Astrocyte of the cerebellum (primary cell): Measurements from ENCODE around the gene LELP1.

Experiments used
- DNase-seq: peaks from one replicate; pipeline ENCODE4 v3.0.0-alpha.2; 2011; ENCODE audit warnings: low read depth
- H3K4me3 ChIP-seq: 2 replicates; pipeline ENCODE4 v1.5.1; 2011; ENCODE audit warnings: mild to moderate bottlenecking, low read depth, low read length, moderate library complexity
- CTCF ChIP-seq: IDR thresholded peaks from 2 replicates; pipeline ENCODE4 v1.5.1; 2012; ENCODE audit warnings: low read length, low read depth, moderate library complexity, mild to moderate bottlenecking; ENCODE audit errors: missing control alignments
- in situ Hi-C: cut with HindIII; loops from 2 replicates; pipeline ENCODE4 v1.10.0; 2017; ENCODE audit warnings: low sequenced_read_pairs

Gene LELP1

GRCh38 chr1:153232553-153232952 is 29.3 kb downstream of the LELP1 start:
- no peak for TF ChIP-seq CTCF
- in situ Hi-C loops = no loop called here
- no peak for DNase-seq
- H3K4me3 ChIP-seq = no peak overlapping the region

DNA sequence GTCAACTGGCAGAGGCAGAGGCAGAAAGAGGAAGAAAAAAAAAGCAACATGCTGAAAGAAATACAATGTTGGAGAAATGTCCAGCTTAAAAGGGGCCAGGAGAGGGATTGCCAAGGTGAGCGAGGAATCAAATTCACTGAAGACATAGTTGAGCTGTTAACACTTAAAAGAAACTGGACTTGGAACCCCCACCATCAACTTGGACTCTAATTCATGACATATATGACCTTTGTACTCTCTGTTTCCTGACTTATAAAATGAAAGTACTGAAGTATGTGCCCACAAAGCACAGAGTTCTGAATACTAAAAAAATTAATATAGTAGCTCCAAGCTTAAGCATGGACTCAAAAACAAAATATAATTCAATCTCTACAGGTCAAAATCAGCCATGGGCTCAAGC is 30.2 kb downstream of the LELP1 start:
- H3K4me3 ChIP-seq = no peak overlapping the region
- in situ Hi-C loops = no loop called here
- no peak for TF ChIP-seq CTCF
- DNase-seq = no peak

- TF ChIP-seq CTCF = no peak
- in situ Hi-C loops = no loop called here
- H3K4me3 ChIP-seq = no peak overlapping the region
- no peak for DNase-seq
These were observed 35.3 kb downstream of the LELP1 start for GRCh38 chr1:153238527-153238926.

DNA sequence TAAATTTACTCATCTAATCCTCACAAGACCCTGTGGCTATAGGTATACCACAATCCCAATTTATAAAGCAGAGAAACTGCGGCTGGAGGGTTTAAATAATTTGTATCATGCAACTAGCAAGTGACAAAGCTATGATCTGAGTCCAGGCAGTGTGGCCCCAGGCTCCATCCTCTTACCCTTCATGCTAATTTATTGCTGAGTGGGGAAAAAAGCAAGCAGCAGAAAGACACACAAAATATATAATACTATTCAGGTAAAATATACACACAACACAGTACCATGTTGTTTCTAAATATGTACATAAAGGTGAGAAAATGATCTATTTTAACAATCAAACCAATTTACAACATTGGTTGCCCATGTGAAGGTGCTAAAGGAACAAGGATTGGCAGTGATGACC is 38.9 kb downstream of the LELP1 start:
- no peak overlapping the region for H3K4me3 ChIP-seq
- in situ Hi-C loops = no loop called here
- no peak for DNase-seq
- no peak for TF ChIP-seq CTCF

DNA sequence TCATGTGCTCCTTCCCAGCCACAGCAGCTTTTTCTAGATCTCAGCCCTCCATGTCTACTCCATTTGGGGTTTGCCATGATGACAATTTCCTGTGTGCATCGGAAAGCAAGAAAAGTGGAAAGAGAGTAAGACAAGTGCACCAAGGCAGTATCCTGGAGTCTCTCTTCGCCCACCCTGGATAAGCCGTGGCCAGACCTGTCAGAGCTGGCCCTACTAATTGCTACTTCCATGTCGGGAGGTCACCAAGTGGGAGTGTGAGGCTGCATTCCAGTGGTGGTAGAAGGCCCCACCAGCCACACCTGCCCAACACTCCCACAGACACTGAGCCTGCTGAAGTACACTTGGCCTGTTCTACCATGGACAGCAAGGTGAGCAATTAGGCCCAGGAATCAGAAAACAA is 42.2 kb downstream of the LELP1 start:
- in situ Hi-C loops = no loop called here
- no peak for DNase-seq
- H3K4me3 ChIP-seq = no peak overlapping the region
- no peak for TF ChIP-seq CTCF

DNA sequence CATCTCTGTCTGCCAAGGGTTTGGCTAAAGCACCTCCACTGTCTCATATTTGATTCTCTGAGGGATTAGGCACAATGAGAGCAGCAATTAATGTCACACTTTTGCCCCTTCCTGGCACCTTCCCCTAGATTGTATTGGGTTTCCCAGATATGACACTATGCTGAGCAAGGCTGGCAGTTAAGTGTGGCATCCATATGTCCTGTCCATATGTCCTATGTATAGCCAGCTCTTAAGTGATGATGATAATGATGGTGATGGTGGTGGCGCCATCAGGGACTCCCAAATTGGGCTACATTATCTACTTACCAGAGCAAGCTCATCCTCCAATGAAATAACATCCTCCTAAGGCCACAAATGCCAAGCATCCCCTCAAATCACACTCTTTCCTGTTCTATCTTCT is 42.8 kb downstream of the LELP1 start:
- no peak overlapping the region for H3K4me3 ChIP-seq
- no peak for TF ChIP-seq CTCF
- no peak for DNase-seq
- in situ Hi-C loops = no loop called here

GRCh38 chr1:153246825-153247224 is 43.6 kb downstream of the LELP1 start:
- no peak for DNase-seq
- in situ Hi-C loops = no loop called here

More at GRCh38 chr1:153246825-153247224, 43.6 kb downstream of the LELP1 start:
- TF ChIP-seq CTCF = no peak
- no peak overlapping the region for H3K4me3 ChIP-seq
